Measurements from ENCODE around the gene SPEM2. TPM values are rescaled to one million over a fixed set of nuclear protein-coding genes. Genes with fewer than 3 reads are reported as not detected.
"Not testable (repeated sequence)": the region's sequence is repeated elsewhere in the genome, so short reads cannot be mapped to it uniquely, and the experiment has no call there.

Gene SPEM2
- total RNA-seq, 2 experiments from 2014 or later: not detected

DNA sequence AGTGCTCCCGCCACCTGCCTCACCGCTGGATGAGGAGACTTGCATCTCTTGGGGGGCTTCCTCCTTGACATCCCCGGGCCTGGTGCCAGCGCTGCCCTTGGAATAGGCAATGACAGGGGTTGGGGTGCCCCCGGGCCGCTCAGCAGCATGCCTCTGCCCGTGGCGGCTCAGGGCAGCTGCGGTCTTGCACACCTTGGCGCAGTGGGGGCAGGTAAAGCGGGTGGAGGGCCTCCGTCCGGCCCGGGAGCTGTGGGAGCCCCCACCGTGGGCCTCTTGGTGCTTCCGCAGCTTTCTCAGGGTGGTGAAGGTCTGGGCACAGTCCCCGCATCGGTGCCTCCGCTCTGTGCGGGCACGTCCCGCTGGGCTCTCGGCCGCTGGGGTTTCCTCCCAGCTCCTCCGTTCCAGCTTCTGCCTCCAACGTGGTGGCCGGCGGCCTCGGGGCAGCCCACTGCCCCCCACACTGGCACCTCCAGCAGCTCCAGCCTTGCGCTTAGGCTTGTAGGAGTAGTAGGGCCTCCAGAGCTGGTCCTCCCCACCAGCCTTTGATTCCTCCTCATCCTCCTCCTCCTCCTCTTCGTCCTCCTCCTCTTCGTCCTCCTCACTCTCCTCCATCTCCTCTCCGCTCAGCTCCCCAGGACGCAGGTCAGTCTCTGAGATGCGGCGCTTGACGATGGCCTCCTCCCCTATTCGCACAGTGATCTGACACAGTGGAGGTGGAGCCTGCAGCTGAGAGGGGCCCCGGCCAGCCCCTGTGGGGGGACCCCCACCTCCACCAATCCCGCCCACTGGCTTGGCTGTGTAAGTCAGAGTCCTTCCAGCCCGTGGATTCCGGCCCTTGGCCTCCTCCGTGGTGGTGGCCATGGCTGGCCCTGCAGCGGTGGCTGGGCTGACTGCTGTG is 37.3 kb downstream of the SPEM2 start:
- CTCF ChIA-PET: interaction anchor here (1.4 to 1.6 kb wide), 2 partner anchors 23 to 26 kb away, joined by 3 to 6 read pairs; no protein-coding TSS in a partner anchor
- no peak overlapping the region for H3K27ac Mint-ChIP-seq
- DNase-seq: no peak
- H3K36me3 Mint-ChIP-seq (ENCODE audit: low read depth): peaks cover 28% of the 10 kb centered on the region
- POLR2A ChIA-PET: interaction anchor here (0.5 to 2.1 kb wide), 3 partner anchors 17 to 32 kb away, joined by 3 to 12 read pairs (median 6); partner anchors contain the start of genes POLR2A and ZBTB4
- no peaks in the 10 kb centered on the region for H3K27me3 Mint-ChIP-seq
- H3K9me3 Mint-ChIP-seq: no peaks in the 10 kb centered on the region
- H3K4me1 Mint-ChIP-seq: peaks cover 11% of the 10 kb centered on the region
- no peak overlapping the region for H3K4me3 Mint-ChIP-seq

DNA sequence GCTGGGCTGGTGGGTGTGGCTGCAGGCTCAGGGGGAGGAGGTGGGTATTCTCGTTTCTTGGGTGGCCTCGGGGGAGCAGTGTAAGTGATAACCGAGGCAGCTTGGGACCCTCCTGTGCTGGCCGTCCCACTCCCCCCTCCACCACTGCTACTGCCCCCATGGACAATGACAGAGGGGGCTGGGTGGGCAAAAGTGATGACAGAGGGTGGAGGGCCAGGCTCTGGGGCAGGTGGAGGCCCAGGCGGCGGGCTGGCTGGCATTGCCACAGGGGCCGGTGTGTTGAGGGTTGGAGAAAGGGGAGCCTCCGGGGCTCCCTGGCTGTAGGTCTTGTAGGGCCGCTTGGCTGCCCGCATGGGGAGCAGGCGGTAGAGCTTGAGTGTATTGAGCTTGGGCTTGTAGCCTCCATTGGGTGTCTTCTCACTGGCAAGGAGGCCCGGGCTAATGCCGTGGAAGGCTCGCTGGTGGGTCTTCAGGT is 38.0 kb downstream of the SPEM2 start:
- POLR2A ChIA-PET: interaction anchor here (1.9 to 2.1 kb wide), 2 partner anchors 16 to 21 kb away, joined by 6 to 12 read pairs; partner anchors contain the start of genes POLR2A and ZBTB4
- Mint-ChIP-seq H3K9me3 (no peaks in the 10 kb centered on the region), H3K4me1 (peaks cover 11% of the 10 kb centered on the region), H3K27ac (no peak overlapping the region), H3K4me3 (no peak overlapping the region), H3K36me3 (ENCODE audit: low read depth) (peaks cover 28% of the 10 kb centered on the region), H3K27me3 (no peaks in the 10 kb centered on the region)
- CTCF ChIA-PET: no interaction called here
- no peak for DNase-seq

DNA sequence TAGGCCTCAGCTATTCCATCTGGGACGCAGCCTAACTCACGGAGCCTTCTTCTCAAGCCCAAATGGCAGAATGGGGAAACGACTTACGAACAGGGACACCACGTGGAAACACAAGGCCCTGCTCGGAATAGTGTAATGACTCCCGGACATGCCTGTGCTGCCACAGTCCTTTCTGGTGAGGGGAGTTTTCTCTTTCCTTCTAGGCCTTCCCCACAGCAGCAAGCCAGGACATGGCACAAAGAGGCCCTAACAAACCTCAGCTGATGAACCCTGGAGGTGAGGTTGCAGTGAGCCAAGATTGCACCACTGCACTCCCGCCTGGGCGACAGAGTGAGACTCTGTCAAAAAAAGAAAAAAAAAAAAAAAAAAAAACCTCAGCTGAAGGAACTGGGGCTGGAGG is 38.7 kb downstream of the SPEM2 start:
- ChIA-PET POLR2A (interaction anchor here (1.5 to 2.1 kb wide), 2 partner anchors 8 to 20 kb away, joined by 3 to 12 read pairs; partner anchors contain the start of gene POLR2A), CTCF (no interaction called here)
- Mint-ChIP-seq H3K4me3 (no peak overlapping the region), H3K4me1 (peaks cover 9% of the 10 kb centered on the region), H3K27ac (no peak overlapping the region), H3K9me3 (no peaks in the 10 kb centered on the region), H3K27me3 (no peaks in the 10 kb centered on the region), H3K36me3 (ENCODE audit: low read depth) (peaks cover 23% of the 10 kb centered on the region)
- no peak for DNase-seq

DNA sequence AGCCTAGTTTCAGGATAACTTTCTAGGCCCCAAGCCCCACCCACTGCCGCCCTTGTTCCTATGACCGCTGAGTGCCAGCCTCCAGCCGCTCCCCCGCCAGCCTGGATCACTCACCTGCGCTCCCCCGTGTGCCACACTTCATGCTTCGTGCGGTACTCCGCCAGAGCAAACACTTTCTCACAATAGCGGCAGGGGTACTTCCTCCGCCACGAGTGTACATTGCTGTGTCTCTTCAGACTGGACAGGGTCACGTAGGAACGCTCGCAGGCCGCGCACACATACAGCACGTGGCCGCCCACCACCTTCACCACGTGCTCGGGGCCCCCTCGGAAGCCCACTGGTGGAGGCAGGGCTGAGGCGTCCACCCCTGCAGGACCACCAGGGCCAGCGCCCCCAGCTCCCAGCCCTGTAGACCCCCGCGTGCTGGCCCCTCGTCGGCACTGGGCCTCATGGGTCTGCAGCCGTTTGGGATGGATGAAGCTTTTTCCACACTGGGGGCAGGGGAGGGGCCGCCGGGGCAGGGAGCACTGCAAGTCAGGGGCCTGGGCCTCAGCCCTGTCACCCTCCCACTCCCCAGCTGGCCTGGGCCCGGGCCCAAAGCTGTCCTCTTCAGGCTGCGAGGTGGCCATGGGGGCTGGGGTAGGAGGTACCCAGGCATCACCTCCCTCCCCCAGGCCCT is 40.3 kb downstream of the SPEM2 start:
- no peak overlapping the region for H3K4me3 Mint-ChIP-seq
- CTCF ChIA-PET: interaction anchor here (0.6 to 1.2 kb wide), 2 partner anchors 29 to 168 kb away, joined by 3 read pairs; no protein-coding TSS in a partner anchor

DNA sequence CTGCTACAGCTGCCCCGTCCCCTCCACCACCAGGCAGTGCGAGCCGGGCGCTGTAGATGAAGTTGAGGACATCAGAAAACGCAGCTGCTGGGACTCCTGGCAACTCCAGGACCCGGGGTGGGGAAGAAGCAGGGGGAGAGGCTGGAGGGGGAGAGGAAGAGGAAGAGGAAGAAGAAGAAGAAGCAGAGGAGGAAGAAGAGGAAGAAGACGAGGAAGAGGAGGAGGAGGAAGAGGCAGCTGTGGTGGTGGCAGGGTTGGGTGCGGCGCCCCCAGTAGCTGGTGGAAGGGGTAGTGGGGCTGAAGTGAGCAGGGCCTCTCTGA is 40.9 kb downstream of the SPEM2 start:
- peaks cover 3% of the 10 kb centered on the region for H3K4me1 Mint-ChIP-seq
- POLR2A ChIA-PET: interaction anchor here (0.7 to 2.1 kb wide), 5 partner anchors 9 to 22 kb away, joined by 3 to 7 read pairs (median 3); partner anchors contain the start of gene POLR2A
- H3K4me3 Mint-ChIP-seq: no peak overlapping the region
- no peaks in the 10 kb centered on the region for H3K27me3 Mint-ChIP-seq
- H3K36me3 Mint-ChIP-seq (ENCODE audit: low read depth): peaks cover 13% of the 10 kb centered on the region
- H3K27ac Mint-ChIP-seq: no peak overlapping the region
- no peak for DNase-seq
- no peaks in the 10 kb centered on the region for H3K9me3 Mint-ChIP-seq
- CTCF ChIA-PET: interaction anchor here (0.6 to 1.2 kb wide), 2 partner anchors 30 to 168 kb away, joined by 3 read pairs; no protein-coding TSS in a partner anchor

More for the DNA sequence above, 40.3 kb downstream of the SPEM2 start:
- H3K27me3 Mint-ChIP-seq: no peaks in the 10 kb centered on the region
- DNase-seq: no peak
- peaks cover 16% of the 10 kb centered on the region for H3K36me3 Mint-ChIP-seq (ENCODE audit: low read depth)
- H3K27ac Mint-ChIP-seq: no peak overlapping the region
- H3K4me1 Mint-ChIP-seq: peaks cover 3% of the 10 kb centered on the region
- no peaks in the 10 kb centered on the region for H3K9me3 Mint-ChIP-seq
- POLR2A ChIA-PET: interaction anchor here (0.7 to 2.1 kb wide), 4 partner anchors 9 to 18 kb away, joined by 3 to 7 read pairs (median 3); partner anchors contain the start of gene POLR2A

DNA sequence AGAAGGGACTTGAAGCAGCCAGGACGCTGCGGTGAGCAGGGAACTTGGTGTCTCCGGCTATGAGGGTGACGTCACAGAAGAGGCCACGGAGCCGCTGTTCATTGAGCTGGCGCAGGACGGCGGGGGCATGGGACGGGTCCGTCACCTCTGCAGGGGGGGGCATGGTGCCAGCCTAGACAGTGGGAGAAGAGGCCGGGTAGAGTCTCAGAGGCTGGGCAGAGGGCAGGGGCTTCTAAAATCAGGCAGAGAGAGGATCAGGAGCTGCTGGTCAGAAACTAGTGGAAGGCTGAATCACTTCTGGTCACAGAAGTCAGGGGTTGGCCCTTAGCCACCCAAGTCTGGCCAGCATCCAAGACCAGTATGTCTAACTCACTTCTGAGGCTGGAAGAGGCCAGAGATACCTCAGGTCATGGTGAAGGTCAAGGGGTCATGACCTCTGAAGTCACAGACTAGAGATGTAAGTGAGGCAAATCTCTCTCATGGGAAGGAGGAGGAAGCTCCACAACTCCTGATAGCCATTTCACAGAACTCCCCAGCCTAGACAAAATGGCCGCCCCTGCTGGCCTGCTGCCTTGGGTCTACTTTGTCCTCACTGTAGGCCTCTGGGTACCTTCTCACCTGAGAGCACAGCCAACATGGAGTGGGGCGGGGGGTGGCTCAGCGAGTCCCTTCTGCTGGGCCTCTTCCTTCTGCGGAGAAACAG is 41.4 kb downstream of the SPEM2 start:
- Mint-ChIP-seq H3K36me3 (ENCODE audit: low read depth) (peaks cover 11% of the 10 kb centered on the region), H3K27ac (no peak overlapping the region), H3K9me3 (no peaks in the 10 kb centered on the region), H3K27me3 (no peaks in the 10 kb centered on the region), H3K4me1 (peaks cover 8% of the 10 kb centered on the region), H3K4me3 (no peak overlapping the region)
- ChIA-PET CTCF (interaction anchor here (1.2 kb wide), 1 partner anchor 30 kb away, joined by 3 read pairs; no protein-coding TSS in a partner anchor), POLR2A (interaction anchor here (0.7 to 2.1 kb wide), 4 partner anchors 11 to 23 kb away, joined by 3 to 7 read pairs (median 3); partner anchors contain the start of gene POLR2A)
- DNase-seq: no peak

DNA sequence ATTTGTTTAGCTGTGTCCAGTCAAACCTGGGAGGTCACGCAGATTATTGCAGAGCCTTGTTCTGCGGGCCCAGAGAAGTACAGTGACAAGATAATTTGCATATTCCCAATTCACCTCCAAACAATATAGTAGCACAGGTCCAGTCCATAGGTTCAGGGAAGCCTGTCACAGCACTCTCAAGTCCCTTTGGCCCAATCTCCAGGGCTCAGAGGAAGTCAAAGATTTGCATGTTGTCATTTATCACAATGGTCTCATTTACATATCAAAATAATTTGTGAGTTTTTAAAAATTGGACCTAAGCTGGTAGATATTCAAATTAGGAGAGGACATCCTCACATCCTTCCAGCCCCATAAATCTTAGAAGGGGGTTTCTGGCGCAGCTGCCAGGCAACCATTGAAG is 42.1 kb downstream of the SPEM2 start:
- CTCF ChIA-PET: interaction anchor here (1.8 kb wide), 1 partner anchor 31 kb away, joined by 4 read pairs; no protein-coding TSS in a partner anchor
- H3K36me3 Mint-ChIP-seq (ENCODE audit: low read depth): peaks cover 11% of the 10 kb centered on the region
- H3K9me3 Mint-ChIP-seq: no peaks in the 10 kb centered on the region
- H3K27ac Mint-ChIP-seq: no peak overlapping the region
- POLR2A ChIA-PET: no interaction called here
- H3K27me3 Mint-ChIP-seq: no peaks in the 10 kb centered on the region
- peaks cover 11% of the 10 kb centered on the region for H3K4me1 Mint-ChIP-seq
- no peak for DNase-seq
- no peak overlapping the region for H3K4me3 Mint-ChIP-seq

DNA sequence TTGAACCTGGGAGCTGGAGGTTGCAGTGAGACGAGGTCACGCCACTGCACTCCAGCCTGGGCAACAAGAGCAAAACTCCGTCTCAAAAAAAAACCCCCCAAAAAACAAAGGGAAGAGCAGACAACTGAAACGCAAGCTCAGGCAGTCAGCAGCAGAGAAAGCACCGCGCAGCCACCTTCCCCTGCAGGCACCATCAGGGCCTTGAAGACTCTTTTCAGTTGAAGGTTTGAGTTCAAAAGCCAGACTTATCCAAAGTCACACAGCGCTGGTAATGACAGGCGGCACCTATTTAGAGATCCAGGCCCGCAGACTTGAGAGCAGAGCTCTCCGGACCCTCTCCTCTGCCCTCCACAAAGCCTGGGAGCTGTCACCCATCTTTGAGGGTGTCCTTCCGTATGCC is 42.9 kb downstream of the SPEM2 start:
- POLR2A ChIA-PET: interaction anchor here (0.6 to 0.7 kb wide), 2 partner anchors 16 to 252 kb away, joined by 3 read pairs; partner anchors contain the start of gene POLR2A
- CTCF ChIA-PET: interaction anchor here (1.8 kb wide), 1 partner anchor 31 kb away, joined by 4 read pairs; no protein-coding TSS in a partner anchor
- Mint-ChIP-seq H3K27me3 (no peaks in the 10 kb centered on the region), H3K9me3 (no peaks in the 10 kb centered on the region), H3K36me3 (ENCODE audit: low read depth) (peaks cover 9% of the 10 kb centered on the region), H3K4me3 (no peak overlapping the region), H3K4me1 (peaks cover 11% of the 10 kb centered on the region), H3K27ac (no peak overlapping the region)
- DNase-seq: no peak

DNA sequence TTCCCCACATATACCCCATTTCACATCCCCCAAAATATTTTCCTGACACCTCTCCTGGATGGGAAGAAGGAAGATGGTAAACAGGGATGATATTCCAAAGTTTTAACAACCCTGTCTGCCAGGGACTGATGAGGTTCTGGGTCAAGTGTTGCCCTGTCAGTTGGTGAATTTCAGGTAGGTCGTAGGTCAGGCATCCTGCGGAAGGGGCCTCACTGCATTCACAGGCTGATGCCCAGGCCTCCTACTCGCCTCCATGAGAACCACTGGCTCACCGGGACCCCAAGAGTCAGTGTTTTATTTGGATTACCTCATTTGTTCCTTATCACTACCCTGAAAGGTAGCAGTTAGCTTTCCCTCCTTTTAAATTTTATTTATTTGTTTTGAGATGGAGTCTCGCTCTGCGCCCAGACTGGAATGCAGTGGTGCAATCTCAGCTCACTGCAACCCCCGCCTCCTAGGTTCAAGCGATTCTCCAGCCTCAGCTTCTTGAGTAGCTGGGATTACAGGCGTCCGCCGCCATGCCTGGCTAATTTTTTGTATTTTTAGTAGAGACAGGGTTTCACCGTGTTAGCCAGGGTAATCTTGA is 43.5 kb downstream of the SPEM2 start:
- POLR2A ChIA-PET: interaction anchor here (0.7 to 2.8 kb wide), 2 partner anchors 10 to 15 kb away, joined by 3 to 13 read pairs; partner anchors contain the start of genes POLR2A and ZBTB4
- H3K4me1 Mint-ChIP-seq: peaks cover 11% of the 10 kb centered on the region
- no peaks in the 10 kb centered on the region for H3K27me3 Mint-ChIP-seq
- H3K36me3 Mint-ChIP-seq (ENCODE audit: low read depth): peaks cover 3% of the 10 kb centered on the region
- no peak for DNase-seq
- CTCF ChIA-PET: interaction anchor here (1.8 kb wide), 1 partner anchor 32 kb away, joined by 4 read pairs; no protein-coding TSS in a partner anchor
- H3K27ac Mint-ChIP-seq: no peak overlapping the region
- no peaks in the 10 kb centered on the region for H3K9me3 Mint-ChIP-seq
- no peak overlapping the region for H3K4me3 Mint-ChIP-seq

DNA sequence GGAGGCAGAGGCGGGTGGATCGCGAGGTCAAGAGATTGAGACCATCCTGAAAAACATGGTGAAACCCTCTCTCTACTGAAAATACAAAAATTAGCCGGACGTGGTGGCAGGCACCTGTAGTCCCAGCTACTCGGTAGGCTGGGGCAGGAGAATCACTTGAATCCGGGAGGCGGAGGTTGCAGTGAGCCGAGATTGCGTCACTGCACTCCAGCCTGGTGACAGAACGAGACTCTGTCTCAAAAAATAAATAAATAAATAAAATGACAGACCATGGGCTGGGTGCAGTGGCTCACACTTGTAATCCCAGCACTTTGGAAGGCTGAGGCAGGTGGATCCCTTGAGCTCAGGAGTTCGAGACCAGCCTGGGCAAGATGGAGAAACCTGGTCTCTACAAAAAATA is 44.4 kb downstream of the SPEM2 start:
- H3K27me3 Mint-ChIP-seq; CTCF ChIA-PET; H3K36me3 Mint-ChIP-seq (ENCODE audit: low read depth); DNase-seq; H3K4me3 Mint-ChIP-seq; H3K9me3 Mint-ChIP-seq; H3K27ac Mint-ChIP-seq: not testable (repeated sequence)
- POLR2A ChIA-PET: interaction anchor here (2.8 kb wide), 1 partner anchor 9 kb away, joined by 13 read pairs; the partner anchor contains the start of gene ZBTB4
- peaks cover 11% of the 10 kb centered on the region for H3K4me1 Mint-ChIP-seq

DNA sequence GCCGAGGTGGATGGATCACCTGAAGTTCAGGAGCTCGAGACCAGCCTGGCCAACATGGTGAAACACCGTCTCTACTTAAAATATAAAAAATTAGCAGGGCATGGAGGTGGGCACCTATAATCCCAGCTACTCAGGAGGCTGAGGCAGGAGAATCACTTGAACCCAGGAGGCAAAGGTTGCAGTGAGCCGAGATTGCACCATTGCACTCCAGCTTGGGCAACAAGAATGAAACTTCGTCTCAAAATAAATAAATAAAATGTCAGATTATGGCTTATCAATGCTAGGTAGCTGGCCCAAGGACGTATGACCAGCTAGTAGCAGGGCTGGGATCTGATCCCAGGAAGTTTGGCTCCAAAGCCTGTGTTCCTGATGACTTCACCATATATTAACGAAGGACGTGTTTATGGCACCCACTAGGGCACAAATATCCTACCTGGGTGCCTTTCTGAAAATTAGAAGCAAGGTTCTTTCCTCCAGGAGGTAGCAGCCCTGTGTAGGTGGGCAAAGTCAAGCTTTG is 45.1 kb downstream of the SPEM2 start:
- ChIA-PET POLR2A (interaction anchor here (2.8 kb wide), 1 partner anchor 9 kb away, joined by 13 read pairs; the partner anchor contains the start of gene ZBTB4), CTCF (interaction anchor here (0.7 to 2.0 kb wide), 3 partner anchors 16 to 199 kb away, joined by 4 to 8 read pairs (median 5); no protein-coding TSS in a partner anchor)
- not testable (repeated sequence) for H3K4me3 Mint-ChIP-seq; H3K9me3 Mint-ChIP-seq; DNase-seq; H3K27ac Mint-ChIP-seq; H3K36me3 Mint-ChIP-seq (ENCODE audit: low read depth); H3K27me3 Mint-ChIP-seq
- H3K4me1 Mint-ChIP-seq: peaks cover 11% of the 10 kb centered on the region
